Suprapubic skin (tissue), 4 donors: Measurements from ENCODE around the gene UBQLN4. TPM values are rescaled to one million over a fixed set of nuclear protein-coding genes. Genes with fewer than 3 reads are reported as not detected.

Experiments
- DNase-seq, 2 donors: peaks; one replicate each; pipeline ENCODE4 v3.0.0-alpha.2; 2019; ENCODE audit warnings: low spot score in 2 of 2
- H3K27ac ChIP-seq: fragments of 200-600 bp; sonication (generic); one replicate; pipeline ENCODE4 v1.5.1; 2019
- H3K27me3 ChIP-seq: fragments of 200-600 bp; sonication (generic); one replicate; pipeline ENCODE4 v1.5.1; 2019
- H3K36me3 ChIP-seq: fragments of 200-600 bp; sonication (generic); one replicate; pipeline ENCODE4 v1.5.1; 2019
- H3K4me1 ChIP-seq: fragments of 200-600 bp; sonication (generic); one replicate; pipeline ENCODE4 v1.5.1; 2019
- H3K4me3 ChIP-seq: fragments of 200-600 bp; sonication (generic); one replicate; pipeline ENCODE4 v1.5.1; 2019; ENCODE audit warnings: mild to moderate bottlenecking
- H3K9me3 ChIP-seq: fragments of 200-600 bp; sonication (generic); one replicate; pipeline ENCODE4 v1.5.1; 2019
- EP300 ChIP-seq: sonication (generic); formaldehyde crosslinking; IDR thresholded peaks from one replicate; pipeline ENCODE4 v1.6.1; 2017; ENCODE audit warnings: antibody characterized with exemption
- POLR2A ChIP-seq, 2 donors: fragments of 450-650 bp; IDR thresholded peaks; one replicate each; pipeline ENCODE4 v1.6.1; 2017; ENCODE audit warnings: antibody characterized with exemption in 2 of 2, mild to moderate bottlenecking in 2 of 2, moderate library complexity in 2 of 2
- POLR2AphosphoS5 ChIP-seq, 3 donors: sonication (generic); formaldehyde crosslinking; IDR thresholded peaks; one replicate each; pipeline ENCODE4 v1.6.1; 2017; ENCODE audit warnings: antibody characterized with exemption in 3 of 3
- WGBS: methylation state at CpG from one replicate; pipeline ENCODE4 v1.1.5; 2018; 5-methylcytosine and 5-hydroxymethylcytosine counted together
- total RNA-seq, 4 donors: library from RNA; depleted of rRNA; stranded (reverse); fragments of >200 nt; gene quantifications; one replicate each; pipeline ENCODE4 v1.1.0, GENCODE V29; 2016
- TF ChIP-seq, protein P1 (sequence below), 2 donors: fragments of 200-600 bp in 1 of 2; fragments of 450-650 bp in 1 of 2; sonication (generic) in 1 of 2; IDR thresholded peaks; one replicate each; pipeline ENCODE4 v1.5.1; 2016 to 2019; ENCODE audit warnings: antibody characterized with exemption in 2 of 2, mild to moderate bottlenecking in 1 of 2, moderate library complexity in 1 of 2

UBQLN4 gene
- total RNA-seq, 4 donors from 2014 or later, result 32.7 to 42.7 (median 39.8) TPM

DNA sequence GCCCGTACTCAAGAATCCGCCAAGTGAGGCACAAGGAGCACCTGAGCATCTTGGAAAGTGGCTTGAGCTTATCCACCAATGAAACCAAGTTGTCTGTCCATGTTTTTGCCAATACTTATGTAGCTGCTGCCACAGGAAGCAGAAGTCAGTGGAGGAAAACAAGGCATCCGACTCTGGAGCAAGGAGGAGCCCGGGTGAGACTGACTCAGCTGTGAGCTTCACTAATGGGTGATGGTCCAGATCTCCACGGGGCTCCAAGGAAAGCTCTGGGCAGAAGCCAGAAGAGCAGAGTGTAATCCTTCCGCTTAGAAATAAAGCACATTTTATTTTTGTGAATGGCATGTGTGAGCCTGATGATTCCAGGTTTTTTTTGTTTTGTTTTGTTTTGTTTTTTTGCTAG lies 20.6 kb downstream of the UBQLN4 start:
- Histone ChIP-seq H3K27me3 (no peaks in the 10 kb centered on the region), H3K27ac (no peak overlapping the region), H3K4me1 (no peaks in the 10 kb centered on the region), H3K4me3 (no peak overlapping the region), H3K9me3 (no peaks in the 10 kb centered on the region), H3K36me3 (peaks cover 21% of the 10 kb centered on the region)
- WGBS, result 48% methylated on average over 6 of the region's 6 CpGs
- no peak for DNase-seq
- TF ChIP-seq POLR2AphosphoS5 (IDR thresholded peaks at IDR 0.05) (no peak), EP300 (no peak), POLR2A (IDR thresholded peaks at IDR 0.05) (no peak)
- TF ChIP-seq, protein P1, sequence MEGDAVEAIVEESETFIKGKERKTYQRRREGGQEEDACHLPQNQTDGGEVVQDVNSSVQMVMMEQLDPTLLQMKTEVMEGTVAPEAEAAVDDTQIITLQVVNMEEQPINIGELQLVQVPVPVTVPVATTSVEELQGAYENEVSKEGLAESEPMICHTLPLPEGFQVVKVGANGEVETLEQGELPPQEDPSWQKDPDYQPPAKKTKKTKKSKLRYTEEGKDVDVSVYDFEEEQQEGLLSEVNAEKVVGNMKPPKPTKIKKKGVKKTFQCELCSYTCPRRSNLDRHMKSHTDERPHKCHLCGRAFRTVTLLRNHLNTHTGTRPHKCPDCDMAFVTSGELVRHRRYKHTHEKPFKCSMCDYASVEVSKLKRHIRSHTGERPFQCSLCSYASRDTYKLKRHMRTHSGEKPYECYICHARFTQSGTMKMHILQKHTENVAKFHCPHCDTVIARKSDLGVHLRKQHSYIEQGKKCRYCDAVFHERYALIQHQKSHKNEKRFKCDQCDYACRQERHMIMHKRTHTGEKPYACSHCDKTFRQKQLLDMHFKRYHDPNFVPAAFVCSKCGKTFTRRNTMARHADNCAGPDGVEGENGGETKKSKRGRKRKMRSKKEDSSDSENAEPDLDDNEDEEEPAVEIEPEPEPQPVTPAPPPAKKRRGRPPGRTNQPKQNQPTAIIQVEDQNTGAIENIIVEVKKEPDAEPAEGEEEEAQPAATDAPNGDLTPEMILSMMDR (IDR thresholded peaks at IDR 0.05), result no peak

DNA sequence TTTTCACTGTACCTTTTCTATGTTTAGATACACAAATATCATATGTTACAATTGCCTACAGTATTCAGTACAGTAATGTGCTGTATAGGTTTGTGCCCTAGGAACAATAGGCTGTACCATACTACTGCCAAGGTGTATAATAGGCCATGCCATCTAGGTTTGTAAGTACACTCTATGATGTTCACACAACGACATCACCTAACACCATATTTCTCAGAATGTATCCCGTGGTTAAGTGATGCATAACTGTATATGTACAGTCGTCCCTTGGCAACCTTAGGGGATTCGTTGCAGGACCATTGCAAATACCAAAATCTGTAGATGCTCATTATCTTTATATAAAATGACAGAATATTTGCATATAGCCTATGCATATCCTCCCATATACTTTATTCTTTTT lies 27.0 kb downstream of the UBQLN4 start:
- Histone ChIP-seq H3K36me3 (no peaks in the 10 kb centered on the region), H3K27ac (no peak overlapping the region), H3K4me1 (no peaks in the 10 kb centered on the region), H3K9me3 (no peaks in the 10 kb centered on the region), H3K4me3 (no peak overlapping the region), H3K27me3 (no peaks in the 10 kb centered on the region)
- no peak for DNase-seq
- TF ChIP-seq, protein P1 (IDR thresholded peaks at IDR 0.05), result no peak
- TF ChIP-seq POLR2A (IDR thresholded peaks at IDR 0.05) (no peak), EP300 (no peak), POLR2AphosphoS5 (IDR thresholded peaks at IDR 0.05) (no peak)
- WGBS, result 86% methylated on average over 4 of the region's 4 CpGs

DNA sequence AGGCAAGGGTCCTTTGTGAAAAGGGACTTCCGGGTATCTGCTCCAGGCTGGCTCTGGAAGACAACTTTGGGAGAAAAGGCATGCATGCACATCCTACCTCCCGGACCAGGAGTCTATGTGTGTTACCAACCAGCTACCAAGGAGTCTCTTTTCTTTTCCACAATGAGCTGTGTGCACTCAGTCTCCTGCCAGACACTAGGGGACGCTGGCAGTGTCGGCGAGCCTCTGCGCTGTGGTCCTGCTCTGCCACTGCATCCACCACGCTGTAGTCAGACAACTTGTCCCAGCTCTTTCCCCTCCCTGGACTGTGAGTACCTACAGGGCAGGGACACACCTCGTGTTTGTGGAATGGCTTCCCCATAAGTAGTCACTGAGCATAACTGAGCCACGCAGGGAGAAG lies 27.7 kb downstream of the UBQLN4 start:
- no peaks in the 10 kb centered on the region for H3K27me3 ChIP-seq
- no peaks in the 10 kb centered on the region for H3K36me3 ChIP-seq
- no peak for TF ChIP-seq POLR2AphosphoS5 (IDR thresholded peaks at IDR 0.05)
- no peak for TF ChIP-seq EP300
- TF ChIP-seq, protein P1 (IDR thresholded peaks at IDR 0.05), result peak; percentile 16 to 22
- no peak for TF ChIP-seq POLR2A (IDR thresholded peaks at IDR 0.05)
- H3K4me3 ChIP-seq, result no peak overlapping the region
- H3K9me3 ChIP-seq, result no peaks in the 10 kb centered on the region
- H3K4me1 ChIP-seq, result peaks cover 4% of the 10 kb centered on the region
- DNase-seq, result no peak
- 20% methylated on average over 9 of the region's 9 CpGs for WGBS
- no peak overlapping the region for H3K27ac ChIP-seq

DNA sequence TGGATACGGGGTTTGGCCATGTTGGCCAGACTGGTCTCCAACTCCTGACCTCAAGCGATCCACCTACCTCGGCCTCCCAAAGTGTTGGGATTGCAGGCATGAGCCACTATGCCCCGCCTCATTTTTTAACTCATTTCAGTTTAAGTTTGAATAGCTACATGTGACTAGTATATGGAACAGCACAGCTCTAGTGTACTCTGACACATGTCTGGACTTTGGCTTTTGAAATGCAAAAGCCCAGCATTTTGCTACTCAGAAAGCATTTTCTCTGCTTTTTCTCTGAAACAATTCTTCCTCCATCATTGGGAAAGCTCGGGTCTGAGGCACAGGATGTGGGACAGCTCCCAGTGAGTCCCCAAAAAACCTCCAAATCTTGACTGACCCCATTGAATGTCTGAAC lies 28.8 kb downstream of the UBQLN4 start:
- Histone ChIP-seq H3K4me3 (no peak overlapping the region), H3K27me3 (no peaks in the 10 kb centered on the region), H3K36me3 (no peaks in the 10 kb centered on the region), H3K4me1 (peaks cover 9% of the 10 kb centered on the region), H3K27ac (no peak overlapping the region), H3K9me3 (no peaks in the 10 kb centered on the region)
- TF ChIP-seq, protein P1 (IDR thresholded peaks at IDR 0.05), result no peak
- no peak for TF ChIP-seq POLR2A (IDR thresholded peaks at IDR 0.05)
- no peak for TF ChIP-seq EP300
- TF ChIP-seq POLR2AphosphoS5 (IDR thresholded peaks at IDR 0.05), result no peak
- 81% methylated on average over 5 of the region's 5 CpGs for WGBS
- DNase-seq, result no peak

DNA sequence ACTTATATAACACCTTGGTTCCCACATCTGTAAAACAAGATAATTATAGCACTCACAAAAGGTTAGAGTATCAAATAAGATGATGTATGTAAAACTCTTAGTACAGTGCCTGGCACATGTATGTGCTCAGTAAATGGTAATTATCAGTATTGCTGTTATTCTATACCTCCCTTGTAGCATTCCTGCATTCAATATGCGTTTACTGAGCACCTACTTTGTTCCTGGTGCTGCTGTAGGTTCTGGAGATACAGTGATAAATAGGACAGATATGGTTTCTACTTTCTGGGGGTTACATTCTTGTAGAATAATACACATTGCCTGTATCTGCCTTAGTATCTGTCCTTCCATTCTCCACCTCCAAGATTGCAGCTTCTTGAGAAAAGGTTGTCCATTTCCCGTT lies 31.6 kb downstream of the UBQLN4 start:
- H3K9me3 ChIP-seq, result no peaks in the 10 kb centered on the region
- H3K4me1 ChIP-seq, result peaks cover 12% of the 10 kb centered on the region
- 70% methylated on average over 2 of the region's 2 CpGs for WGBS
- no peak for DNase-seq
- H3K27ac ChIP-seq, result no peak overlapping the region
- H3K36me3 ChIP-seq, result peaks cover 17% of the 10 kb centered on the region
- no peak overlapping the region for H3K4me3 ChIP-seq
- TF ChIP-seq EP300 (no peak), POLR2AphosphoS5 (IDR thresholded peaks at IDR 0.05) (no peak), POLR2A (IDR thresholded peaks at IDR 0.05) (no peak)
- TF ChIP-seq, protein P1 (IDR thresholded peaks at IDR 0.05), result no peak
- H3K27me3 ChIP-seq, result no peaks in the 10 kb centered on the region
